Neural progenitor cell (in vitro differentiated cells): Measurements from ENCODE around the gene RGS3. TPM values are rescaled to one million over a fixed set of nuclear protein-coding genes. Genes with fewer than 3 reads are reported as not detected.

ENCODE experiments used
- DNase-seq: peaks from one replicate; pipeline ENCODE4 v3.0.0-alpha.2; 2016; ENCODE audit warnings: low spot score
- H2AFZ ChIP-seq: fragments of 200-600 bp; sonication (generic); replicated peaks from 2 replicates; pipeline ENCODE4 v1.6.1; 2016; ENCODE audit warnings: antibody characterized with exemption
- H3F3A ChIP-seq: fragments of 200-600 bp; sonication (generic); 2 replicates; pipeline ENCODE4 v1.6.1; 2016; ENCODE audit warnings: antibody characterized with exemption, low read depth
- H3K27ac ChIP-seq: fragments of 200-600 bp; sonication (generic); 2 replicates; pipeline ENCODE4 v1.5.1; 2016; ENCODE audit warnings: mild to moderate bottlenecking
- H3K27me3 ChIP-seq: fragments of 200-600 bp; sonication (generic); 2 replicates; pipeline ENCODE4 v1.6.1; 2016; ENCODE audit warnings: mild to moderate bottlenecking, moderate library complexity
- H3K36me3 ChIP-seq: fragments of 200-600 bp; sonication (generic); 2 replicates; pipeline ENCODE4 v1.5.1; 2016
- H3K4me1 ChIP-seq: fragments of 200-600 bp; sonication (generic); 2 replicates; pipeline ENCODE4 v1.6.1; 2016; ENCODE audit warnings: mixed run types
- H3K4me2 ChIP-seq: fragments of 200-600 bp; sonication (generic); 2 replicates; pipeline ENCODE4 v1.6.1; 2016
- H3K4me3 ChIP-seq: fragments of 200-600 bp; sonication (generic); 2 replicates; pipeline ENCODE4 v1.5.1; 2016
- H3K79me2 ChIP-seq: fragments of 200-600 bp; sonication (generic); 2 replicates; pipeline ENCODE4 v1.6.1; 2016; ENCODE audit warnings: low read depth
- H3K9ac ChIP-seq: fragments of 200-600 bp; sonication (generic); 2 replicates; pipeline ENCODE4 v1.6.1; 2016
- H3K9me3 ChIP-seq: fragments of 200-600 bp; sonication (generic); 2 replicates; pipeline ENCODE4 v1.5.1; 2016; ENCODE audit warnings: low read depth
- H4K20me1 ChIP-seq: fragments of 200-600 bp; sonication (generic); 2 replicates; pipeline ENCODE4 v1.6.1; 2016; ENCODE audit warnings: low read depth
- H3K27ac Mint-ChIP-seq: 3 replicates; pipeline ENCODE4 v1.8.0; 2021; ENCODE audit warnings: mixed read lengths
- H3K27me3 Mint-ChIP-seq: 2 replicates; pipeline ENCODE4 v1.8.0; 2022; ENCODE audit warnings: low read depth, mild to moderate bottlenecking, inconsistent platforms, moderate library complexity, mixed read lengths; ENCODE audit not compliant: insufficient read depth
- H3K36me3 Mint-ChIP-seq: 3 replicates; pipeline ENCODE4 v1.8.0; 2021; ENCODE audit warnings: mixed read lengths
- H3K4me1 Mint-ChIP-seq: 3 replicates; pipeline ENCODE4 v1.8.0; 2021; ENCODE audit warnings: mixed read lengths
- H3K4me3 Mint-ChIP-seq: 3 replicates; pipeline ENCODE4 v1.8.0; 2021; ENCODE audit warnings: mild to moderate bottlenecking, moderate library complexity, mixed read lengths
- H3K9me3 Mint-ChIP-seq: 3 replicates; pipeline ENCODE4 v1.8.0; 2020; ENCODE audit warnings: mixed read lengths
- EZH2 ChIP-seq: fragments of 200-600 bp; sonication (generic); IDR thresholded peaks from 2 replicates; pipeline ENCODE4 v1.6.1; 2017; ENCODE audit warnings: antibody characterized with exemption, mild to moderate bottlenecking, moderate library complexity
- EZH2phosphoT487 ChIP-seq: fragments of 200-600 bp; sonication (generic); IDR thresholded peaks from 2 replicates; pipeline ENCODE4 v1.6.1; 2017; ENCODE audit warnings: antibody characterized with exemption
- total RNA-seq: library from RNA; depleted of rRNA; stranded (reverse); fragments of >200 nt; gene quantifications from 2 replicates; pipeline ENCODE4 v1.2.3, GENCODE V29; 2015; ENCODE audit warnings: low replicate concordance
- TF ChIP-seq, protein P1 (sequence below): fragments of 200-600 bp; sonication (generic); IDR thresholded peaks from 2 replicates; pipeline ENCODE4 v1.5.1; 2017; ENCODE audit warnings: antibody characterized with exemption, mild to moderate bottlenecking

The RGS3 gene
- total RNA-seq, 1 donor from 2014 or later: 30.3 TPM

DNA sequence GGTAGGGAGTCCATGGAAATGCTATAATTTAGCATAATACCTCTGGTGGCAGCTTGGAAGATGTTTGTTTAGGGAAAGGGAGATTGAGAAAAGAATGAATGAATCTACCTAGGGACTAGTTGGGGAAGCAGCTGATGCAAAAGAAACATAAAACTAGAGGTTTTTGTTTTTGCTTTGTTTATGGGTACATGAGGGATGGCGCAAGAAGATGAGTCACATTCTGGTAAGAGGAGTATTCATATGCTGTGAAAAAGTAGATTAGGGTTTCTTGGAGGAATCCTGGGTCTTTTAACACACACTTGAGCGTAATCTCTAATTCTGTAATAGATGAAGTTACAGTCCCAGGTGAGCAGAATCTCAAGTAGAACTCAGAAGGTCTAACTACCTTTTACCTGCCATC, 35.9 kb upstream of the RGS3 start:
- Mint-ChIP-seq H3K27me3 (no peaks in the 10 kb centered on the region), H3K4me1 (peaks cover 11% of the 10 kb centered on the region), H3K4me3 (no peak overlapping the region), H3K9me3 (no peaks in the 10 kb centered on the region), H3K27ac (no peak overlapping the region), H3K36me3 (no peaks in the 10 kb centered on the region)
- Histone ChIP-seq H3K4me2 (no peak overlapping the region), H3K79me2 (no peaks in the 10 kb centered on the region), H3F3A (no peaks in the 10 kb centered on the region), H3K9me3 (no peaks in the 10 kb centered on the region), H3K9ac (no peak overlapping the region), H3K27ac (no peak overlapping the region), H3K36me3 (no peaks in the 10 kb centered on the region), H3K4me3 (no peak overlapping the region), H3K4me1 (peaks cover 8% of the 10 kb centered on the region), H4K20me1 (no peaks in the 10 kb centered on the region), H3K27me3 (no peaks in the 10 kb centered on the region), H2AFZ (no peak overlapping the region)
- no peak for DNase-seq
- no peak for TF ChIP-seq EZH2
- no peak for TF ChIP-seq EZH2phosphoT487
- TF ChIP-seq, protein P1, sequence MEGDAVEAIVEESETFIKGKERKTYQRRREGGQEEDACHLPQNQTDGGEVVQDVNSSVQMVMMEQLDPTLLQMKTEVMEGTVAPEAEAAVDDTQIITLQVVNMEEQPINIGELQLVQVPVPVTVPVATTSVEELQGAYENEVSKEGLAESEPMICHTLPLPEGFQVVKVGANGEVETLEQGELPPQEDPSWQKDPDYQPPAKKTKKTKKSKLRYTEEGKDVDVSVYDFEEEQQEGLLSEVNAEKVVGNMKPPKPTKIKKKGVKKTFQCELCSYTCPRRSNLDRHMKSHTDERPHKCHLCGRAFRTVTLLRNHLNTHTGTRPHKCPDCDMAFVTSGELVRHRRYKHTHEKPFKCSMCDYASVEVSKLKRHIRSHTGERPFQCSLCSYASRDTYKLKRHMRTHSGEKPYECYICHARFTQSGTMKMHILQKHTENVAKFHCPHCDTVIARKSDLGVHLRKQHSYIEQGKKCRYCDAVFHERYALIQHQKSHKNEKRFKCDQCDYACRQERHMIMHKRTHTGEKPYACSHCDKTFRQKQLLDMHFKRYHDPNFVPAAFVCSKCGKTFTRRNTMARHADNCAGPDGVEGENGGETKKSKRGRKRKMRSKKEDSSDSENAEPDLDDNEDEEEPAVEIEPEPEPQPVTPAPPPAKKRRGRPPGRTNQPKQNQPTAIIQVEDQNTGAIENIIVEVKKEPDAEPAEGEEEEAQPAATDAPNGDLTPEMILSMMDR: no peak

DNA sequence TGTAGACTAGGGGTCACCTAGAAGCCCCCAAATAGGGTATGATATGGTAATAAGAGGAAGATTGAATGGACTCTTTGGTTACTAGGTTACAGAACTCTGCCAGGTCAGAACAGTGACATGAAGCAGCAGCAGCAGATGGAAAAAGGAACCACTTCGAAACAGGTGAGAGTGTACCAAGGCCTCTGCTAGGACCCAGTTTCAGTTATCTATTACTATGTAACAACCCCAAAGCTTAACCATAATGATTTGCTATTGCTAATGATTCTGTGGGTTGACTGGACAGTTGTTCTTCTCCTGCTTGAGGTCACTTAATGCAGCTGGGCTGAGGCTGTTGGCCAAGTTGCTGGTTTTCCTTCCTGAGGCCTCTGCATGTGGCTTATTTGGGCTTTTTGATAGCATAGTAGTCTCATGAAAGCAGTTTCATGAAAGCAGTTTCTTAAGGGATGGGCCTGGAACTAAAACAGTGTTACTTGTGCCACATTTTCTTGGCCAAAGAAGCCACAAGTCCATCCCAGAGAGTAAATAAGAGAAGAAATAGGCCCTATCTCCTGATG, 35.4 kb upstream of the RGS3 start:
- no peak overlapping the region for H2AFZ ChIP-seq
- H3K79me2 ChIP-seq: no peaks in the 10 kb centered on the region
- H3F3A ChIP-seq: no peaks in the 10 kb centered on the region
- H3K4me2 ChIP-seq: no peak overlapping the region
- H3K27ac ChIP-seq: no peak overlapping the region
- no peaks in the 10 kb centered on the region for H3K27me3 ChIP-seq
- H3K4me1 Mint-ChIP-seq: peaks cover 11% of the 10 kb centered on the region
- no peaks in the 10 kb centered on the region for H3K9me3 Mint-ChIP-seq
- no peaks in the 10 kb centered on the region for H3K36me3 ChIP-seq
- no peaks in the 10 kb centered on the region for H3K27me3 Mint-ChIP-seq
- no peaks in the 10 kb centered on the region for H4K20me1 ChIP-seq
- H3K27ac Mint-ChIP-seq: no peak overlapping the region
- H3K4me1 ChIP-seq: peaks cover 8% of the 10 kb centered on the region
- no peak for DNase-seq
- H3K9ac ChIP-seq: no peak overlapping the region
- TF ChIP-seq EZH2phosphoT487 (no peak), EZH2 (no peak)
- TF ChIP-seq, protein P1: no peak
- H3K4me3 Mint-ChIP-seq: no peak overlapping the region
- no peaks in the 10 kb centered on the region for H3K9me3 ChIP-seq
- no peaks in the 10 kb centered on the region for H3K36me3 Mint-ChIP-seq
- no peak overlapping the region for H3K4me3 ChIP-seq

DNA sequence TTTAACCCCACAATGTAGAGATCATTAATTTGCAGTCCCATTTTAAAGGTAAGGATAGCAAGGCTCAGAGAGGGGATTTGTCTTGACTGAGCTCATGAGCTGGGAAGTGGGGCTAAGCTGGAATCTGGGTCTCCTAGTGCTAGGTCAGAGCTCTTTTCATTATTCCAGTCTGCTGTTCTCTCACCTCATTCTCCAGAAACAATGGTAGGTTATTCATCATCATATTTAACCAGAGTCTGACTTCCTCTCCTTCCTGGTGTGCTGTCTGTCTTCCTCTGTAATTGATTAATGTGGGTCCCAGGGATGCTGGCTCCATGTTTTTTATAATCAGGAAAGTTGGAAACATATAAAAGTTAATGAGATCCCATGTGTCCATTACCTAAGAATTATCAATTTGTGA, 32.3 kb upstream of the RGS3 start:
- Histone ChIP-seq H3K9ac (no peak overlapping the region), H3K36me3 (no peaks in the 10 kb centered on the region), H3K27me3 (no peaks in the 10 kb centered on the region), H3K9me3 (no peaks in the 10 kb centered on the region), H3F3A (no peaks in the 10 kb centered on the region), H2AFZ (no peak overlapping the region), H3K4me3 (no peak overlapping the region), H3K4me1 (no peaks in the 10 kb centered on the region), H4K20me1 (no peaks in the 10 kb centered on the region), H3K27ac (no peak overlapping the region), H3K4me2 (no peak overlapping the region), H3K79me2 (no peaks in the 10 kb centered on the region)
- H3K9me3 Mint-ChIP-seq: no peaks in the 10 kb centered on the region
- TF ChIP-seq EZH2phosphoT487 (no peak), EZH2 (no peak)
- TF ChIP-seq, protein P1: no peak
- DNase-seq: no peak
- no peak overlapping the region for H3K4me3 Mint-ChIP-seq
- no peaks in the 10 kb centered on the region for H3K36me3 Mint-ChIP-seq
- no peaks in the 10 kb centered on the region for H3K4me1 Mint-ChIP-seq
- H3K27ac Mint-ChIP-seq: no peak overlapping the region
- peaks cover 4% of the 10 kb centered on the region for H3K27me3 Mint-ChIP-seq
